Mucosa of descending colon (tissue), 3 donors: ENCODE results near the gene LONRF2. TPM values are rescaled to one million over a fixed set of nuclear protein-coding genes. Genes with fewer than 3 reads are reported as not detected.

ENCODE experiments used
- ATAC-seq: fragments of 200-7000 bp; cut with Tn5 transposase; one replicate; pipeline ENCODE4 v1.9.1; 2020; ENCODE audit warnings: mild to moderate bottlenecking, moderate library complexity
- DNase-seq, 3 donors: peaks; one replicate each; pipeline ENCODE4 v3.0.0-alpha.2; 2020
- H3K36me3 ChIP-seq: fragments of 200-600 bp; one replicate; pipeline ENCODE4 v1.8.0; 2021; ENCODE audit warnings: low read depth, mild to moderate bottlenecking
- H3K4me1 ChIP-seq: fragments of 200-600 bp; one replicate; pipeline ENCODE4 v1.8.0; 2021; ENCODE audit warnings: low read depth, mild to moderate bottlenecking
- H3K4me3 ChIP-seq: fragments of 200-600 bp; one replicate; pipeline ENCODE4 v1.8.0; 2021; ENCODE audit warnings: mild to moderate bottlenecking
- H3K9me3 ChIP-seq: fragments of 200-600 bp; one replicate; pipeline ENCODE4 v1.8.0; 2021; ENCODE audit warnings: mild to moderate bottlenecking
- CTCF ChIP-seq: fragments of 200-600 bp; IDR thresholded peaks from one replicate; pipeline ENCODE4 v1.8.0; 2022; ENCODE audit warnings: antibody characterized with exemption, mild to moderate bottlenecking
- intact Hi-C, 2 donors: fragments of 100-400 bp; cut with DNase I in 1 of 2; cut with micrococcal nuclease in 1 of 2; formaldehyde crosslinking; loops; one replicate each; pipeline versions ENCODE4 v1.11.0 to v1.11.1; 2022; cut with DNase I, micrococcal nuclease
- total RNA-seq, 3 donors: library from RNA; stranded (reverse); fragmentation: NEBNext Ultra II Directional in 2 of 3; extraction: Animal tissue kit (Norgen Biotek cat#: 25700) in 2 of 3; gene quantifications; one replicate each; pipeline versions ENCODE4 v1.2.1 to v1.2.4, GENCODE V29; 2021 to 2023
- donor health status: DM: no; HTN: no; CAD: no; lungs with moderate emphysema.
- donor health status: DM: no; HTN: no; CAD: no.
- donor health status: DM: no; HTN: yes; CAD: no.

Gene LONRF2
- total RNA-seq, 3 donors from 2014 or later, result 0.41 to 19.9 (median 0.67) TPM

DNA sequence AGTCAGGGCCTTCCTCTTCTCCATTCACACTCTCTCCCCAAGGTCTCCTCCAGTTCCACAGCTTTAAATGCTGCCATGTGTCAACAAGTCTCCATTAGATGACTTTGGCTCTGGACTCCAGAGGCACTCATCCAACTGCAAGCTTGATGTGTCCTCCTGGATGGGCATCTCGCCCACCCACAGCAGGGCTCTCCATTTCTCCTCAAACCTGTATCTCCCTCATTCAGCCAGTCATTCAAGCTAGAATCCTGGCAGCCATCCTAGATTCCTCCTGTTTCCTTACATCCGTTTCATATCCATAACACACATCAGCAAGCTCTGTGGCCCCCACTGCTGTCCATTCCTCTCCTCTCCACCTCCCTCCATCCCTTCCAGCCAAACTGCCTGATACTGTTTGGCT, 91.5 kb downstream of the LONRF2 start:
- no peaks in the 10 kb centered on the region for H3K36me3 ChIP-seq
- no peaks in the 10 kb centered on the region for H3K4me1 ChIP-seq
- DNase-seq, result no peak
- H3K9me3 ChIP-seq, result no peaks in the 10 kb centered on the region
- no peak for TF ChIP-seq CTCF
- H3K4me3 ChIP-seq, result no peak overlapping the region
- intact Hi-C loops, result no loop called here
- ATAC-seq, result no peak

GRCh38 chr2:100228967-100229366, 93.3 kb downstream of the LONRF2 start:
- TF ChIP-seq CTCF, result no peak
- H3K36me3 ChIP-seq, result no peaks in the 10 kb centered on the region
- H3K4me3 ChIP-seq, result no peak overlapping the region
- intact Hi-C loops, result no loop called here
- H3K4me1 ChIP-seq, result no peaks in the 10 kb centered on the region
- H3K9me3 ChIP-seq, result no peaks in the 10 kb centered on the region
- ATAC-seq, result no peak
- DNase-seq, result no peak

DNA sequence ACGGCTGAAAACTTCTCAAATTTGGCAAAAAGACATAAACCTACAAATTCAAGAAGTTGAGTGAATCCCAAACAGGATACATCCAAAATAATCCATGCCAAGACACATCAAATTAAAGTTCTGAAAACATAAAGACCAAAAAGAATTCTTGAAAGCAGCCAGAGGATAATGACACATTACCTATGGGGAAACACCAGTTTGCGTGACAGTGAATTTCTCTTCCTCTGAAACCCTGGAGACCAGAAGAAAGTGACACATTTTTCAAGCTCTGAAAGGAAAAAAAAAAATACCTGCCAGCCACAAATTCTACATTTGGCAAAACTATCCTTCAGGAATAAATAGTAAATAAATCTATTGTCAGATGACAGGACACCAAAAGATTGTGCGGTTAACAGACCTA, 93.9 kb downstream of the LONRF2 start:
- DNase-seq, result no peak
- no peak overlapping the region for H3K4me3 ChIP-seq
- H3K36me3 ChIP-seq, result no peaks in the 10 kb centered on the region
- intact Hi-C loops, result no loop called here
- no peak for TF ChIP-seq CTCF
- H3K9me3 ChIP-seq, result no peaks in the 10 kb centered on the region
- ATAC-seq, result no peak
- no peaks in the 10 kb centered on the region for H3K4me1 ChIP-seq

DNA sequence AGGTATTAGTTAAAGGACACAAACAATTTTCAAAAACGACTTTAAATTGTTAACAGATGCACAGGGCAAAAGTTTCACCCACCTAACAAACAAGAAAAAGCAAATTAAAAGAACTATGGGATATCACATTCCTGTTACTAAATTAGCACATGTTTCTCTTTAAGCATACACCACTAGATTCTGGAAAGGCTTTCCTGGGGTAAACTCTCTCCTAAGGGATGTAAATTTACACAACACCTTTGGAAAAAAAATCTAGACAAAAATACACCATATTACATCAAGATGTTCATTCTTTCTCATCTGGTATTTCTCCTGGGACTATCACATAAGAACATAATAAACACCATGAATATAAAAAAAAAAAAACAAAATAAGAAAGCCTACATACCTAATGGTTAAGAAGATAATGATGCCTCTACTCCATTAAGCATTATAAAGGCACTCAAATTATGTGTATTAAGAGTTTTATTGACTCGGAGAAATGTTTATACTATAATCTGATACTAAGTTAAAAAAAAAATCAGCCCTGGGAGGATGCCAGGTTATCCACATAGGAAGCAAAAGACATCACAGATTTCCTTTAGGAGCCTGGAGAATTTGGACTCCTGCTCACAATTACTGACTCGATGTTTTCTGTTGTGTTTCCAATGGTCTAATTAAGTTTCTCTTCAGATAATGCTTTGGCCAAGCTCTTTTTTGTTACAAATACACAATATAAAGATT, 97.2 kb downstream of the LONRF2 start:
- ATAC-seq (no peak), DNase-seq (no peak)
- Histone ChIP-seq H3K4me3 (no peak overlapping the region), H3K4me1 (no peaks in the 10 kb centered on the region), H3K9me3 (no peaks in the 10 kb centered on the region), H3K36me3 (no peaks in the 10 kb centered on the region)
- intact Hi-C loops, result no loop called here
- no peak for TF ChIP-seq CTCF

DNA sequence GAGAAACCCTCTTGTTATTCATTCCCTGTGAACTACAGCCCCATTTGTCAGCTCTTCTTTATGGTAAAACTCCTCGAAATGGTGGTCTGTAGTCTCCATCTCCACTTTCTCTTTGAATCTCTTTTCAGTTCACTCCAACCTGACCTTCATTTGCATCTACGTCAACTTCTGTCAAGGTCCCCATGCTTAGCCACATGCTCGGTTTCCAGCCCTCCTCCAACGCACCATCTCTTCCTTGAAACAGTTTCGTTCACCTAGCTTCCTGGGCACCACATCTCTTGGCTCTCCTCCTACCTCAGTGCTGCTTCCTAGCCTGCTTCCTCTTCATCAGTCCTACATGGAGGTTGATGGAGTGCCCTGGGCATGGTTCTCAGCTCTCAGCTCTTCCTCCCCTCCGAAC, 98.8 kb downstream of the LONRF2 start:
- no peaks in the 10 kb centered on the region for H3K4me1 ChIP-seq
- no peak overlapping the region for H3K4me3 ChIP-seq
- DNase-seq (no peak), ATAC-seq (no peak)
- H3K9me3 ChIP-seq, result no peaks in the 10 kb centered on the region
- intact Hi-C loops, result no loop called here
- H3K36me3 ChIP-seq, result no peaks in the 10 kb centered on the region
- no peak for TF ChIP-seq CTCF

Other genes with a start within 250 kb of the LONRF2 start
- 10 to 100 TPM in 1 of 3 donors, 1 to 10 TPM in 2; 4.2 to 56.6 (median 5.2) TPM for gene AFF3, start 179.9 kb downstream of the LONRF2 start, total RNA-seq
- gene CHST10, start 95.2 kb upstream of the LONRF2 start, total RNA-seq, result 1 to 10 TPM in 1 of 3 donors, under 1 TPM in 2; 0.78 to 9.8 (median 0.87) TPM
- gene NMS, start 148.0 kb upstream of the LONRF2 start, total RNA-seq, result not detected
- 10 to 100 TPM; 17.9 to 31.6 (median 20.1) TPM for gene PDCL3, start 240.5 kb upstream of the LONRF2 start, total RNA-seq